Mucosa of rectum (tissue), 2 donors: Measurements from ENCODE around the gene RPTOR.

ENCODE experiments used
- H3K27ac ChIP-seq, 2 donors: one replicate each; pipeline ENCODE4 v1.7.0; 2013; ENCODE audit warnings: inconsistent platforms in 2 of 2, low read depth in 2 of 2, low read length in 2 of 2
- H3K27me3 ChIP-seq, 2 donors: one replicate each; pipeline ENCODE4 v1.7.0; 2013; ENCODE audit warnings: low read length in 2 of 2; ENCODE audit not compliant: control insufficient read depth in 2 of 2, insufficient read depth in 2 of 2
- H3K36me3 ChIP-seq, 2 donors: one replicate each; pipeline ENCODE4 v1.7.0; 2013; ENCODE audit warnings: low read length in 2 of 2; ENCODE audit not compliant: control insufficient read depth in 2 of 2, insufficient read depth in 2 of 2
- H3K4me1 ChIP-seq, 2 donors: one replicate each; pipeline ENCODE4 v1.7.0; 2013; ENCODE audit warnings: low read length in 2 of 2, mild to moderate bottlenecking in 1 of 2; ENCODE audit not compliant: control insufficient read depth in 2 of 2, insufficient read depth in 2 of 2
- H3K4me3 ChIP-seq, 2 donors: one replicate each; pipeline ENCODE4 v1.7.0; 2013; ENCODE audit warnings: low read length in 2 of 2
- H3K9ac ChIP-seq, 2 donors: one replicate each; pipeline ENCODE4 v1.7.0; 2013; ENCODE audit warnings: low read length in 2 of 2, low read depth in 1 of 2, mild to moderate bottlenecking in 1 of 2
- H3K9me3 ChIP-seq, 2 donors: one replicate each; pipeline ENCODE4 v1.7.0; 2013; ENCODE audit warnings: low read length in 2 of 2; ENCODE audit not compliant: control insufficient read depth in 2 of 2
- donor health status: healthy.
- donor health status: Normal muscosa, but diverticular disease.

The RPTOR gene

DNA sequence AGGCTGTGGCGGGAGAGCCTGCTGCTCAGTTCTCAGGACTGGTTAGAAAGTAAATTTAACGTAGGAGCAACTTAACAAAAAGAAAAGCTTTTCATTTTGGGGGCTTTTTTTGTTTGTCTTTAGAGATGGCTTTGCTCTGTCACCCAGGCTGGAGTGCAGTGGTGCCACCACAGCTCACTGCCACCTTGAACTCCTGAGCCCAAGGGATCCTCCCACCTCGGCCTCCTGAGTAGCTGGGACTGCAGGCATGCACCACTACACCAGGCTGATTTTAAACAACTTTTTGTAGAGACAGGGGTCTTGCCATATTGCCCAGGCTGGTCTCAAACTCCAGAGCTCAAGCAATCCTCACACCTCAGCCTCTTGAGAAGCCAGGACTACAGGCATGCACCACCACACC, 205.0 kb downstream of the RPTOR start:
- no peaks in the 10 kb centered on the region for H3K9me3 ChIP-seq
- peaks cover 5% of the 10 kb centered on the region in 2 donors for H3K36me3 ChIP-seq
- no peak overlapping the region for H3K9ac ChIP-seq
- H3K4me1 ChIP-seq = no peaks in the 10 kb centered on the region
- H3K4me3 ChIP-seq = no peak overlapping the region
- no peak overlapping the region for H3K27ac ChIP-seq
- H3K27me3 ChIP-seq = no peaks in the 10 kb centered on the region

DNA sequence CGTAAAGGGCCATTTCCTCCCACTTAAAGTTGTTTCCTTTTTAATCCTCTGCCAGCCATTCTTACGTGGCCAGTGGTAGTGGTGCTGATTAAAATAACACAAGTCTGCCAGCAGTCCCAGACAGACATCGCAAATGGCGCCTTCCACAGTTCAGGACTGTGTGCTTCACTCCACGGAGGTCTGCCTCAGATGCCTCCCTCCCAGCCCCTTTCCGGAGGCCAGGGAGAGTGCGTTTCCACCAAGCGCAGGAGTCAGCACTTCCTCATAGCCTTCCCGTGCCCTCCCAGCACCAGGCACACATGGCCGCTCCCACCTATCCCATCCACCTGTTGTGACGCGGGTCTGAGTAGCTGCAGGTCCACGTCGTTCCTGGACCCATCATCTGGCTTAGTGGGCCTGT, 205.6 kb downstream of the RPTOR start:
- Histone ChIP-seq H3K4me1 (no peaks in the 10 kb centered on the region), H3K9me3 (no peaks in the 10 kb centered on the region), H3K9ac (no peak overlapping the region), H3K4me3 (no peak overlapping the region), H3K36me3 (peaks cover 7 to 12% of the 10 kb centered on the region in 2 donors), H3K27me3 (no peaks in the 10 kb centered on the region), H3K27ac (no peak overlapping the region)

DNA sequence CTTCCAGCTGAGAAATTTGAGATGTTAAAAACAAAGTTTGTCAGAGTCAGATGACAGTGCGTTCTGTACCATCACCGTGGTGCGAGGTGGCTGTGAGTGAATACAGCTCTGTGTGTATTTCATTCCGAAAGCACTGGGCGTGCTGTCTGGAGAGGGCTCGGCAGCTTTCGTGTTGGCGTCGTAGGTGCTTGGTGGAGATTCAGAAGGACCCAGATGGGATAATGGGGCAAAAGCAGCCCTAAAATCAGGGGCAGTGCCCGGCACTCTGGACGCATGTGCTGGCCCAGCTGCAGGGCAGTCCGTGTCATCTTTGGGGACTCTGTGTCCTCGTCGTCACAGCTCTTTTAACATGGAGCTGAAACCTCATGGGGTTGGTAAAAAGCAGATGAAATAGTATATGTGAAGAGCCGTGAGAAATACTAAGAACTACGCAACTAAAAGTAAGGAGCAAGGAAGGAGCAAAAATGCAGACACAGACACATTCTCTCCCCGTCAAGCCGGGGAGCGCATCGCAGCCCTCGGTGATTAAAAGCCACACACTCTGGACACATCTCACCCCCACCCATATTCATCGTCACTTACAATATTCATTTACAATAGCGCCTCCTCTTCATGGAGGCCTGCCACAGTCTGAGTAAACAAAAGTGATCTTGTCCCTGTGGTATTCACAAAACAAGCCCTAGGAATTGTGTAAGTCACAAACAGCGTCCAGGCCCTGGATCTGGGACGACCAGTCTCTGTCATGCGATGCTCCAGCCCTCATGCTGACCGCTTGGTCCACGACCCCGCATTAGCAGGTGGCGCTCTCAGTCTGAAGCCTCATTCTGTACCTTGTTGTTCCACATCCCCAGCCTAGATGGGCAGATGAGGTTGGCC, 206.7 kb downstream of the RPTOR start:
- Histone ChIP-seq H3K4me1 (no peaks in the 10 kb centered on the region), H3K36me3 (peaks cover 11 to 14% of the 10 kb centered on the region in 2 donors), H3K9ac (peak overlapping the region in 1 of 2 donors; percentile 19), H3K27ac (no peak overlapping the region), H3K27me3 (no peaks in the 10 kb centered on the region), H3K9me3 (no peaks in the 10 kb centered on the region), H3K4me3 (no peak overlapping the region)

DNA sequence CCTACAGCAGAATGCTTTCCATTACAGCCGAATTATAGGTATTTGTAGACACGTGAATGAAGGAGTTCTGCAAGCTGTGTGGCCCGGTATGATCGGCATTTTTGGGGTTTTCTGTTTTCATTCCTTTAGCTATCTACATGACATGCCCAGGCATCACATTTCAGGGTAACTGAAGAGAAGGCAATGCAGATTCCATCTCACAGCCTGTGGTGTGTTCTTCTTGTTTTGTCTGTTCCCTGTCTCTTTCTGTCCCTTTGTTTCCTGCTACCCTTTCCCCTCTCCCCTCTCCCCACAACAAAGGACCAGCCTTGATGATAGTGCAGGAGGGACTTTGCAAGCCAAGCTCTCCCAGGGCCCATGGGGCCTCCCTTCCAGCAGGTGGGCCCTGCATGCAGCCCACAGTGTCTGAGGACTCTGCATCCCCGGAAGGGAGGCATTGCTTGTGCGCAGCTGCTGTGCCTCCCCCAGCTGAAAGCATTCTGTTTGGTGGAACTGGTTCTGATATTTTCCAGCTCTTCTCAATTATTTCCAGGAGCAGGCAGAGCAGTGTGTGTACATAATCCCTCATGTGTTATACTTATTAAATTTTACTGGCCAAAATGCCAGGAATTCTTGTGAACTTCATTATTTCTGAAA, 207.4 kb downstream of the RPTOR start:
- Histone ChIP-seq H3K27me3 (no peaks in the 10 kb centered on the region), H3K9ac (no peak overlapping the region), H3K27ac (no peak overlapping the region), H3K4me3 (no peak overlapping the region), H3K9me3 (no peaks in the 10 kb centered on the region), H3K36me3 (peaks cover 11 to 14% of the 10 kb centered on the region in 2 donors), H3K4me1 (no peaks in the 10 kb centered on the region)

DNA sequence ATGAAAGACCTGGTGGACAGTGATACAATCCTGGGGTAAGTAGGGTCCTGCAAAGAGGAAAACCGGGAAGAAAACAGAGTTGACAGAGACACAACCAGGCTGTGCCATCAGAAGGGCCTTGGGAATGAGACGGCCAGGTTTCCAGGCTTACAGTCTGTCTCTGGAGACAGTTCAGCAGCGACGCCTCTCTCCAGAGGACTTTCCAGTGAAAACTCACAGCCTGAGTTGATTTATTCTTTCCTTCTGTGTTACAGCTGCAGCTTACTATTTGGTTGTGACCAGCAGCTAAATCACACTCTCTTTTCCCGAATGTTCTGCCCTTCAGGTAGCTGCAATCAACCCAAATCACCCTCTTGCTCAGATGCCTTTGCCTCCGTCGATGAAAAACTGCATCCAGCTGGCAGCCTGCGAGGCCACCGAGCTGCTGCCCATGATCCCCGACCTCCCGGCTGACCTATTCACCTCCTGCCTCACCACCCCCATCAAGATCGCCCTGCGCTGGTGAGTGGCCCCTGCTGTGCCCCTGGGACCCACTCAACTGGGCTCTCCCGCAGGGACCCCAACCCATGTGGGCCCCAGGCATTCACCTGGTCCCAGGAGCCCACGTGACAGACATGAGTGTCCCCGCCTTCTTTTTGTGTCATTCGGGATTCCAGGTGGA, 209.2 kb downstream of the RPTOR start:
- no peaks in the 10 kb centered on the region for H3K9me3 ChIP-seq
- peaks cover 11 to 16% of the 10 kb centered on the region in 2 donors for H3K36me3 ChIP-seq
- H3K9ac ChIP-seq = no peak overlapping the region
- H3K4me1 ChIP-seq = no peaks in the 10 kb centered on the region
- H3K4me3 ChIP-seq = no peak overlapping the region
- no peaks in the 10 kb centered on the region for H3K27me3 ChIP-seq
- H3K27ac ChIP-seq = no peak overlapping the region

DNA sequence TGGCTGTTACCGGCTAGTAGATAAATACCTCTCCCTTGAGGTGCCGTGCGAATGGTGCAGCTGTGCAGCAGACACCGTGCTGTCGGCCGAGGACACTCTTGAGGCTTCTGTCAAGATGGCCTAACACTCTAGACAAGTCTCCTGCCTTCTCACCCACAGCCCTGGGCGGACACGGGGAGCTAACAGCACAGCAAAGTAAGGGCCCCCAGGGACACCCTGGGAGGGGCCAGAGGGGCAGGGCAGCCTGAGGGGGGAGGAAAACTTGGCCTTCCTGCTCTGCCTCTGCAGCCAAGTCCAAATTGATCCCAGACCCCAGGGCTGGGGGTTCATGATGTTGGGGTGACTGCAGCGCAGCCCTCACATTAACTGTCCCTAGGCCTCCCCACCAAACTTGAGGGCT, 210.2 kb downstream of the RPTOR start:
- H3K4me3 ChIP-seq = no peak overlapping the region
- peaks cover under 1% of the 10 kb centered on the region in 2 donors for H3K4me1 ChIP-seq
- H3K9me3 ChIP-seq = no peaks in the 10 kb centered on the region
- H3K9ac ChIP-seq = no peak overlapping the region
- H3K36me3 ChIP-seq = peaks cover 11 to 16% of the 10 kb centered on the region in 2 donors
- no peak overlapping the region for H3K27ac ChIP-seq
- no peaks in the 10 kb centered on the region for H3K27me3 ChIP-seq

DNA sequence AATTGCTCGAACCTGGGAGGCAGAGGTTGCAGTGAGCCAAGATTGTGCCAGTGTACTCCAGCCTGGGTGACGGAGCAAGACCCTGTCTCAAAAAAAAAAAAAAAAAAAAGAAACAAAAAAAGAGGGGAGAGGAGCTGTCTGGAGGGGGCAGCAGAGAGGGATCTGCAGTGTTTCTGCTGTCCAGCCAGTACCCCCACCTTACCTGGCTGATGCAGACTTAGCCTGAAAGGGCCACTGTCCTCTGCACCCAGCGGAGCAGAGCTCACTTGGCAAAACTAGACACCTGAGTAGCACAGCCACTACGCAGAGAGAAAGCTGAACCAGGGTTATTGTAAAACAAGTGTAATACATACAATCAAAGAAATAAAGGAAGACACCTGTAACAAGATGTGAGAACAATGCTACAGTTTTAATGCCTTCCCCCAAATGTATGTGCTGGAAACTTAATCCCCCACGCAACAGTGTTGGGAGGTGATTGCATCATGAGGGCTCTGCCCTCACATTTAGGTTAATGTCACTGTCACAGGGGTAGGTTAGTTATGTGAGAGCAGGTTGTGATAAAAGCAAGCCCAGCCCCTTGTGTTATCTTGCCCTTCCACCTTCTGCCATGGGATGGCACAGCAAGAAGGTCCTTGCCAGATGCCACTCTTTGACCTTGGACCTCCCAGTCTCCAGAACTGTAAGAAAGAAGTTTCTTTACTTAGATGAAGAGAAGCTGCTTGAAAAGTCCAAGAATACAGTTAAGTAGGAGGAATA, 211.2 kb downstream of the RPTOR start:
- H3K27ac ChIP-seq = no peak overlapping the region
- H3K9me3 ChIP-seq = no peaks in the 10 kb centered on the region
- H3K27me3 ChIP-seq = no peaks in the 10 kb centered on the region
- no peak overlapping the region for H3K4me3 ChIP-seq
- H3K9ac ChIP-seq = no peak overlapping the region
- H3K36me3 ChIP-seq = peaks cover 11 to 16% of the 10 kb centered on the region in 2 donors
- H3K4me1 ChIP-seq = peaks cover 3 to 6% of the 10 kb centered on the region in 2 donors

DNA sequence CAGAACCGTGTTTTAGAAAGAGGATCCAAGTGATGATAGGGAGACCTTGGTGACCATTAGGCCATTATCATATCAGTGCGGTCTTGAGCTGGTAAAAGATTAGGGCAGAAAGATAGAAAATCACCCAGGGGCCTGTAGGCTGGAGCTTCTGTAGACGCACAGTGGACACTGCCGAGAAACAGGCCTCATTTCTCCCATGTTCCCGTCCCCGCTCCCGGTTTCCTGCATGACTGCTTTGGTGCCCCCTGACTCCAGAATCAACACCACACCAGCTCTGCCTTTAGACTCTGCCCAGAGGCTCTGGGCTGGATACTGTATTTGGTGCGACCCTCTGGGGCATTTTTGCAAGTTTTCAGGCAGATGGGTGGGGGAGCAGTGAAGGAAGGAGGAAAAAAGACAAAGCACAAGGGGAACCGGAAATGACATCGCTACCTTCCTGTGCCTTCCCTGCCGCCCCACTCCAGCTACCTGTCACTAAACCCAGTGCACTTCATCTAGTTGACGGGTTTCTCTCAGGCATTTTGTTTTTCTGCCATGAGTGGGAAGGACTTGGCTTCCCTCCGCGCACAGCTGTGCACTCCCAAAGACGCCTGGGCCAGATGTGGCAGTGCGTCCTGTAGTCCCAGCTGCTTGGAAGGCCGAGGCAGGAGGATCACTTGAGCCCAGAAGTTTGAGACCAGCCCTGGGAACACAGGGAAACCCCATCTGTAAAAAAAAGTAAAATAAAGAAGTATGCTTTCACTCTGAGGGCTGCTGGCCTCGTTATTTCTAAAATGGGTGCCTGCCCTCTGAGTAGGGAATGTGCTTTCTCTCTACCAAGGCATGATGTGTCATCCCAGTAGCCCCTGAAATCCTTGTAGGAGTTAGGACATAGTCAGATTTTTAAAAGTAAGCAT, 214.1 kb downstream of the RPTOR start:
- H3K4me3 ChIP-seq = no peak overlapping the region
- no peaks in the 10 kb centered on the region for H3K9me3 ChIP-seq
- peaks cover 3 to 6% of the 10 kb centered on the region in 2 donors for H3K4me1 ChIP-seq
- peak overlapping the region in 1 of 2 donors; percentile 23 for H3K27ac ChIP-seq
- H3K36me3 ChIP-seq = peaks cover 11 to 16% of the 10 kb centered on the region in 2 donors
- no peaks in the 10 kb centered on the region for H3K27me3 ChIP-seq
- no peak overlapping the region for H3K9ac ChIP-seq

DNA sequence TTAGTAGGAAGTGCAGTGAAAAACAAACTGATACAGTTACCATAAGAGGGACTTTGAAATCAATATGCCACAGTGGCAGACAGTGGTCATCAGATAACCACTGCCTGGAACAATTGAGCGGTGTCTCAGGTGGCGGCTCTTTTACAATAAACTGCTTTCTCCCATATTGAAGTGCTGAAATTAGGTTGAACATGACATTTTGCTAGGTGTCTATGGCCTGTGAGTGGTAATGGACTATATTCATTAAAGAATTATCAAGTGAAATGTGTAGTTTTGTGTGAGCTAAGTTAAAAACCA, 214.7 kb downstream of the RPTOR start:
- Histone ChIP-seq H3K4me1 (peaks cover 3 to 6% of the 10 kb centered on the region in 2 donors), H3K4me3 (no peak overlapping the region), H3K27ac (peak overlapping the region in 1 of 2 donors; percentile 23), H3K9me3 (no peaks in the 10 kb centered on the region), H3K27me3 (no peaks in the 10 kb centered on the region), H3K36me3 (peaks cover 7 to 12% of the 10 kb centered on the region in 2 donors), H3K9ac (no peak overlapping the region)
